Panc1 (cell line): Measurements from ENCODE around the gene TSHZ2.
A peak's percentile ranks its signal among the peaks of the same experiment; 100 is the strongest.

Experiments
- CTCF ChIP-seq: fragments of 450-650 bp; IDR thresholded peaks from 2 replicates; pipeline ENCODE4 v1.5.1; 2017; ENCODE audit warnings: mild to moderate bottlenecking
- POLR2AphosphoS5 ChIP-seq: IDR thresholded peaks from 2 replicates; pipeline ENCODE4 v1.6.1; 2012; ENCODE audit warnings: mild to moderate bottlenecking, low read depth, low read length, moderate library complexity

GRCh38 chr20:52937591-52938100 is 34.5 kb upstream of the TSHZ2 start:
- peak; percentile 16 for TF ChIP-seq CTCF
- TF ChIP-seq POLR2AphosphoS5: no peak
